Adrenal gland (tissue), 12 donors: ENCODE measurements around the gene IER5. TPM values are rescaled to one million over a fixed set of nuclear protein-coding genes. Genes with fewer than 3 reads are reported as not detected.

ENCODE experiments used
- DNase-seq, 7 donors: peaks; one replicate each; pipeline ENCODE4 v3.0.0-alpha.2; 2019 to 2020
- H3K27ac ChIP-seq, 5 donors: fragments of 200-600 bp; sonication (generic) in 4 of 5; 1 replicate in 3 of 5; 2 replicates in 2 of 5; pipeline versions ENCODE4 v1.5.1 to v1.8.0; 2016 to 2020; ENCODE audit warnings: mild to moderate bottlenecking in 1 of 5
- H3K27me3 ChIP-seq: fragments of 200-600 bp; 2 replicates; pipeline ENCODE4 v1.8.0; 2021
- H3K36me3 ChIP-seq, 2 donors: fragments of 200-600 bp; replicated peaks in 1 of 2; 1 replicate in 1 of 2; 2 replicates in 1 of 2; pipeline versions ENCODE4 v1.5.1 to v1.8.0; 2018 to 2022
- H3K4me1 ChIP-seq, 2 donors: fragments of 200-600 bp; replicated peaks in 1 of 2; 1 replicate in 1 of 2; 2 replicates in 1 of 2; pipeline versions ENCODE4 v1.5.1 to v1.8.0; 2018 to 2021
- H3K4me3 ChIP-seq, 4 donors: fragments of 200-600 bp; sonication (generic) in 3 of 4; one replicate each; pipeline ENCODE4 v1.5.1; 2016 to 2018
- H3K9me3 ChIP-seq, 3 donors: fragments of 200-600 bp; sonication (generic) in 1 of 3; replicated peaks in 1 of 3; 1 replicate in 2 of 3; 2 replicates in 1 of 3; pipeline versions ENCODE4 v1.5.1 to v1.8.0; 2016 to 2021
- CTCF ChIP-seq, 6 experiments: fragments of 450-650 bp in 4 of 6; fragments of 200-600 bp in 2 of 6; sonication (generic) in 1 of 6; IDR thresholded peaks; 1 replicate in 5 of 6; 2 replicates in 1 of 6; pipeline versions ENCODE4 v1.5.1 to v1.8.0; 2016 to 2021; ENCODE audit warnings: antibody characterized with exemption in 6 of 6, mild to moderate bottlenecking in 2 of 6, moderate library complexity in 1 of 6
- POLR2A ChIP-seq, 2 donors: fragments of 450-650 bp; IDR thresholded peaks; one replicate each; pipeline ENCODE4 v1.6.1; 2017; ENCODE audit warnings: antibody characterized with exemption in 2 of 2, mild to moderate bottlenecking in 2 of 2, moderate library complexity in 1 of 2
- WGBS, 4 donors: extraction: QIAGEN DNeasy Blood & Tissue Kit in 2 of 4; methylation state at CpG; one replicate each; pipeline versions ENCODE4 v1.1.5 to v1.1.7; 2013 to 2017; 5-methylcytosine and 5-hydroxymethylcytosine counted together
- intact Hi-C, 2 donors: fragments of 100-400 bp; cut with DNase I; formaldehyde crosslinking; loops; one replicate each; pipeline versions ENCODE4 v1.14.1 to v1.15.0; 2022 to 2023
- polyA plus RNA-seq, 3 donors: library from polyadenylated mRNA; stranded (reverse); fragments of 200-250 nt in 2 of 3; fragments of 350-450 nt in 1 of 3; fragmentation: Illumina TruSeq in 1 of 3; extraction: RNeasy Lipid Tissue Mini Kit (QIAGEN cat#74804) in 1 of 3; gene quantifications; one replicate each; pipeline ENCODE4 v1.2.3, GENCODE V29; 2013 to 2014
- total RNA-seq, 9 donors: library from RNA; depleted of rRNA in 4 of 9; stranded (reverse); fragments of >200 nt in 4 of 9; fragments of 120-200 nt in 1 of 9; fragmentation: NEBNext Ultra II Directional in 1 of 9; extraction: Animal tissue kit (Norgen Biotek cat#: 25700) in 1 of 9; gene quantifications; one replicate each; pipeline versions ENCODE4 v1.1.0 to v1.2.4, GENCODE V29; 2013 to 2023
- donor health status: healthy with polysubstance abuse.
- donor health status: Bipolar disorder and iron deficiency.
- donor health status: DM: yes; HTN: yes; CAD: no.
- donor health status: DM: no; HTN: no; CAD: no.
- donor health status: DM: no; HTN: no; CAD: no.
- donor health status: DM: yes; HTN: yes; CAD: no.

Gene IER5
- total and polyA plus RNA-seq, 12 donors: 2.0 to 19.2 (median 8.9) TPM

GRCh38 chr1:181081395-181081794, 7.1 kb upstream of the IER5 start:
- no peak for TF ChIP-seq CTCF (IDR thresholded peaks at IDR 0.05)
- TF ChIP-seq POLR2A (IDR thresholded peaks at IDR 0.05): no peak
- Histone ChIP-seq H3K27ac (no peak overlapping the region), H3K36me3 (no peaks in the 10 kb centered on the region), H3K27me3 (peaks cover 4% of the 10 kb centered on the region), H3K4me3 (no peak overlapping the region), H3K4me1 (peaks cover 0 to 7% of the 10 kb centered on the region in 2 donors), H3K9me3 (no peaks in the 10 kb centered on the region)
- 59 to 75% (median 64%) methylated on average over 3 of the region's 3 CpGs for WGBS, 4 donors
- intact Hi-C loops: no loop called here
- DNase-seq: no peak

- Histone ChIP-seq H3K36me3 (no peaks in the 10 kb centered on the region), H3K4me1 (peaks cover 0 to 10% of the 10 kb centered on the region in 2 donors), H3K27ac (no peak overlapping the region), H3K27me3 (no peaks in the 10 kb centered on the region), H3K9me3 (no peaks in the 10 kb centered on the region), H3K4me3 (no peak overlapping the region)
- WGBS, 4 donors: 30 to 41% (median 34%) methylated on average over 6 of the region's 6 CpGs
- DNase-seq: peak; percentile 46 to 86 (median 76)
- TF ChIP-seq POLR2A (IDR thresholded peaks at IDR 0.05) (no peak), CTCF (IDR thresholded peaks at IDR 0.05) (peak; percentile 21 to 77 (median 70))
- intact Hi-C loops: no loop called here
Observed at GRCh38 chr1:181083842-181084605, 4.5 kb upstream of the IER5 start.

GRCh38 chr1:181084606-181084969, 3.9 kb upstream of the IER5 start:
- WGBS, 4 donors: 27 to 42% (median 30%) methylated on average over 4 of the region's 4 CpGs
- no peaks in the 10 kb centered on the region for H3K36me3 ChIP-seq

GRCh38 chr1:181086091-181086490, 2.4 kb upstream of the IER5 start:
- whole genome bisulfite sequencing, 4 donors: 77 to 94% (median 81%) methylated on average over 1 of the region's 1 CpG
- Histone ChIP-seq H3K27me3 (no peaks in the 10 kb centered on the region), H3K9me3 (no peaks in the 10 kb centered on the region), H3K4me1 (peaks cover 9 to 14% of the 10 kb centered on the region in 2 donors), H3K36me3 (no peaks in the 10 kb centered on the region), H3K4me3 (no peak overlapping the region), H3K27ac (no peak overlapping the region)
- intact Hi-C loops: loop anchor here in 1 of 2 donors (2.0 kb wide), 1 partner anchor 57 kb away; no protein-coding TSS in a partner anchor
- DNase-seq: no peak
- TF ChIP-seq POLR2A (IDR thresholded peaks at IDR 0.05) (no peak), CTCF (IDR thresholded peaks at IDR 0.05) (no peak)

More at GRCh38 chr1:181084606-181084969, 3.9 kb upstream of the IER5 start:
- no peak for DNase-seq
- Histone ChIP-seq H3K27me3 (no peaks in the 10 kb centered on the region), H3K4me3 (no peak overlapping the region), H3K4me1 (peaks cover 0 to 10% of the 10 kb centered on the region in 2 donors), H3K9me3 (no peaks in the 10 kb centered on the region), H3K27ac (no peak overlapping the region)
- intact Hi-C loops: no loop called here
- no peak for TF ChIP-seq POLR2A (IDR thresholded peaks at IDR 0.05)
